ENCODE results near the gene SPIRE2.

- no peak for TF ChIP-seq CTCF (conservative IDR thresholded peaks at IDR 0.05 in 1 of 2, IDR thresholded peaks at IDR 0.05 in 1 of 2; ENCODE audit: extremely low read depth in 1 of 2, insufficient read depth in 1 of 2, low read depth in 1 of 2, low read length in 2 of 2)
- TF ChIP-seq EZH2 (IDR thresholded peaks at IDR 0.05; ENCODE audit: borderline replicate concordance, low read length), result no peak
Observed at GRCh38 chr16:89847051-89847939, 19.0 kb downstream of the SPIRE2 start.
